Amygdala (tissue), 56 donors: ENCODE results near the gene NEK5.
"Not testable (repeated sequence)": the region's sequence is repeated elsewhere in the genome, so short reads cannot be mapped to it uniquely, and the experiment has no call there.

Experiments
- DNase-seq, 56 donors: peaks; one replicate each; lab custom pipeline; 2025; lab: John Stamatoyannopoulos, UW

The NEK5 gene

DNA sequence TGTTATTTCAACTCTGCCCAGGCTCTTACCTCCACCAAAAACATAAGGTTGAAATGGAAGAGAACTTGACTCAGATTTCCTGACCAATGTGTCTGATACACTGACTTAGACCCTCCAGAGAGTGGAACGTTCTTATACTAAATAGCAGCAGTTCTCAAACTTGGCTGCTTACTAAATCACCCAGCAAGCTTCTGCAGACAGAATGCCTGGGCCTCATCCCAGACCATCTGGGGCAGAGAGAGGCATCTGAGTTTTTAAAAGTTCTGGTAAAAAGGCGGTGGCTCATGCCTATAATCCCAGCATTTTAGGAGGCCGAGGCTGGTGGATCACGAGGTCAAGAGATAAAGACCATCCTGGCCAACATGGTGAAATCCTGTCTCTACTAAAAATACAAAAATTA is 46.3 kb downstream of the NEK5 start:
- DNase-seq = no peak

DNA sequence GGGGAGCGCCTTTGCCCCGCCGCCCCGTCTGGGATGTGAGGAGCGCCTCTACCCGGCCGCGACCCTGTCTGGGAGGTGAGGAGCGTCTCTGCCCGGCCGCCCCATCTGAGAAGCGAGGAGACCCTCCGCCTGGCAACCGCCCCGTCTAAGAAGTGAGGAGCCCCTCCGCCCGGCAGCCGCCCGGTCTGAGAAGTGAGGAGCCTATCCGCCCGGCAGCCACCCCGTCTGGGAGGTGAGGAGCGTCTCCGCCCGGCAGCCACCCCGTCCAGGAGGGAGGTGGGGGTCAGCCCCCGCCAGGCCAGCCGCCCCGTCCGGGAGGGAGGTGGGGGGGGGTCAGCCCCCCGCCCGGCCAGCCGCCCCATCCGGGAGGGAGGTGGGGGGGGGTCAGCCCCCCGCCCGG is 49.0 kb downstream of the NEK5 start:
- DNase-seq = not testable (repeated sequence)

DNA sequence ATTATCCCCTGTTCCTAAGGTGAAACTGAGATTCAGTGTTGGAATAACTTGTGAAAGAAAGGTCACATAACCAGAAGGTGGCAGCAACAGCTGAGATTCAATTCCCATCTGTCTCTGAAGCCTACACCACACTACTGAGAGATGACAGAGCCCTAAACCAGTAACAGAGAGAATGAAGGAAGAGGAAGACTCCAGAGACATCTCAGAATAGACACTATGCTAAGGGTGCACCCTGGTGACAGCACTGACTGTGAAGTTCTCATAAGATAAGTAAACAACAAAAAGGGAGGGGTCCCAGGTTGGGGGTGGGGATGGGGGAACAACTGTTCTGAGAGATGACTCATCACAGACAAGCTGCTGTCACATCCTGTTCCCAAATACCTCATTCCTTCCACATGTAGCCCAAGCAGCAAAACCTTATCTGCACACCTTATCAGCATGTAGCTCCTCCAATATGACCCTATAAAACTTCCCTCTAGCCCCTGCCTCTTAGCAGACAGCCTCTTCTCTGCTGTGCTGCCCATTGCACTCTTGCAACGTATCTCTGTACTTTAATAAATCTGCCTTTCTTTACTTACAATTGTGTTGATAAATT is 57.8 kb downstream of the NEK5 start:
- no peak for DNase-seq

DNA sequence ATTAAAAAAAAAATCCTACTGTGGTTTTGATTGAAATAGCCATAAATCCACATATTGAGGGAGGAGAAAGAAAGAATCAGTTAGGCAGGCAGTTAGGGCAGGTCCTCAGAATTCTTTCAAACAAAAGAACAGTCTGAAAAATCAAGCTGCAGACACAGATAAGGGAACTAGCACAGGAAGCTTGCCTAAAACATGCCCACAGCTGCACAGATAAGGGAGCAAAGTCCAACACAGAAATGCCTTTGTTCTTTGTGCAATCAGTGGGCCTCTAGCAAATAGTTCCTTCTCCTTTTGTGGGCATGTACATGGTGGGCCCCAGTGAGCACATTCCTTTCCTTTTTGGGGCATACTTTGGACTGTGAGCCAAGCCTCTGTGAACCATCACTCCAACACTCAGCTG is 61.6 kb downstream of the NEK5 start:
- DNase-seq = no peak

DNA sequence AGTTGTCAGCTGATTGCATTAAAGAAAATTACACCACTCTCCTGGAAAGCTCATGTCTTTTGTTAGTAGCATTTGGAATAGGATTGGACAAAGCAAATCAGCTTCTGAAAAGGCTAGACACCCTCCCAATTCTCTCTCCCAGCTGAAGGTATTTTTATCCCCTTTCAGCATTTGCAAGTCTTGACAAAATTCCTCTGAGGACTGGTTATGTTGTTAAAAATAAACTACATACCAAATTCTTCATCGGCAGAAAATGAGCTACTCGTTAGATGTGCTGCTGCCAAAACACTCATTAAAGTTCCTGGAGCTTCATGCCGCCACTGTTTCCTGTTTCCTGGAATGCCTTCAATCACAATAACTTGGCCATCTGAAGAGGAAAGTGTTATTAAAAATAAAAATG is 67.3 kb downstream of the NEK5 start:
- no peak for DNase-seq

DNA sequence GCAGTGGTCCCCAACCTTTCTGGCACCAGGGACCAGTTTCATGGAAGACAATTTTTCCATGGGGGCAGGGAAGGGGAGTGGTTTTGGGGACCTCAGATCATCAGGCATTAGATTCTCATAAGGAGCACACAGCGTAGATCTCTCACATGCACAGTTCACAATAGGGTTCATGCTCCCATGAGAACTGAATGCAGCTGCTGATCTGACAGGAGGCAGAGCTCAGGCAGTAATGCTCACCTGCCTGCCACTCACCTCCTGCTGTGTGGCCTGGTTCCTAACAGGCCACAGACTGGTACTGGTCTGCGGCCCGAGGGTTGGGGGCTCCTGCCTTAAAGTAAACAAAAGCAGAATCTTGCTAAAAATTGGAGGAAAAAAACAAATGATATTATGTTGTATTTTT is 67.8 kb downstream of the NEK5 start:
- DNase-seq = not testable (repeated sequence)

DNA sequence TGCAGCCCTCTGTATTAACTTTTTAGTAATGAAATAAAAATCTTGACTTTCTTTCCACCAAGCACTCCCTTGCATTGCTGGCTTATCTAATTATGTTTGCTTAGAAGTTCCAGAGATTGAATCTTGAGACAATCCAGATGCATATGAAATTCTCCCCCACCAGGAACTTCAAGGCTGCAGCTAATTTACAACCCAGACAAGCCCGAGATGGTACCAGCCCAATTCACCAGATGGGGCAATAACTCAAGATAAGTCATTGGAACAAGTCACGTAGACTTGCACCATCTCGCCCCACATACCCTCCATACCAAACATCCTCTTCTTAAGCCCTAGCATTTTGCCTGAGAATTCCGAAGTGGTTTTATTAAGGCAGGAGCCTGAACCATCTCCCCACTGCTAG is 75.4 kb downstream of the NEK5 start:
- no peak for DNase-seq

DNA sequence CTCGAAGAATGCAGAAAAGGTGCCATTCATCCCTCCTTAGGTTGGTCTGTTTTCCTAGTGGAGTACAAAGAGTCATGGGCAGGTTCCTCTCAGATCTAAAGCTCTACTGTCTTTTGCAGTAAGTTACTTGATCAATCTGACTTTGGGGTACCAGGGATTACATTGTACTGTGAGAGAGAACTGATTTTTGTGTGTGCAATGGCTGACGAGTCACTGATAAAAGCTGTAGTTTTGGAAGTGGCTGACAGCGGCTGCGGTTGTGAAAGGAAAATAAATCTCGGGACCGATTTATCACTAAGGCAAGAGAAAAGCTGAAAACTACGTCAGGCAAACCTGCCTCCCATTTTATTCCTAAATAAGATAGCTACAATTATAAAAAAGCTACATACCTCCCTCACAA is 77.5 kb downstream of the NEK5 start:
- no peak for DNase-seq

DNA sequence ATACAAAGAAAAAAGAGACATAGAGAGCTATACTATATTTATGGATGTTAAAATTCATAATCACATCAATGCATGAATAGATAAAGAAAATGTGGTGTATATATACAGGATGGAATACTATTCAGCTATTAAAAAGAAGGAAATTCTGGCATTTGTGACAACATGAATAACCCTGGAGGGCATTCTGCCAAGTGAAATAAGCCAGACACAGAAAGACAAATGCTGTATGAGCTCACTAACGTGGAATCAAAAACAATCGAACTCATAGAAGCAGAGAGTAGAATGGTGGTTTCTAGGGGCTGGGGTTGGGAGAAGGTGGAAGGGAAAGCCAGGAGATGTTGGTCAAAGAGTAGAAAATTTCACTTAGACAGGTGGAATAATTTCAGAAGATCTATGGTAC is 80.4 kb downstream of the NEK5 start:
- DNase-seq = no peak

DNA sequence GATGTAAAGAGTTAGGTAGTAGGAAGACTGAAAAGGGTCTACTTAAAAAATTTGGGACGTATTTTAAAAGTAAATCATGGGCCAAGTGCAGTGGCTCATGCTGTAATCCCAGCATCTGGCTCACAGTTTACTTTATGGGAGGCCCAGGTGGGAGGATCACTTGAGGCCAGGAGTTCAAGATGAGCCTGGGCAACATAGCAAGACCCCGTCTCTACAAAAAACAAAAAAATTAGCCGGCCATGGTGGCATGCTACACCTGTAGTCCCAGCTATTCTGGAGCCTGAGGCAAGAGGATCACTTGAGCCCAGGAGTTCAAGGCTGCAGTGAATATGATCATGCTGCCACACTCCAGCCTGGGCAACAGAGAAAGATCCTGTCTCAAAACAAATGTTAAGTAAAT is 81.4 kb downstream of the NEK5 start:
- DNase-seq = no peak

DNA sequence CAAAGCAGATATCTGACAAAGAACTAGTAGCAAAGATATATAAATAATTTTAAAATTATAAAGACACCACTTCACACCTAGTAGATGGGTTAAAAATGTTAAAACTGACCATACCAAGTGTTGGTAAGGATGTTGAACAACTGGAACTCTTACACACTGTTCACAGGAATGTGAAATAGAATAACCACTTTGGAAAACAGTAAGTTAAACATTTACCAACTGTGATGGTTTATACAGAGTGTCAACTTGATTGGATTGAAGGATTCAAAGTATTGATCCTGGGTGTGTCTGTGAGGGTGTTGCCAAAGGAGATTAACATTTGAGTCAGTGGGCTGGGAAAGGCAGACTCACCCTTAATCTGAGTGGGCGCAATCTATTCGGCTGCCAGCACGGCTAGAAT is 85.2 kb downstream of the NEK5 start:
- no peak for DNase-seq

DNA sequence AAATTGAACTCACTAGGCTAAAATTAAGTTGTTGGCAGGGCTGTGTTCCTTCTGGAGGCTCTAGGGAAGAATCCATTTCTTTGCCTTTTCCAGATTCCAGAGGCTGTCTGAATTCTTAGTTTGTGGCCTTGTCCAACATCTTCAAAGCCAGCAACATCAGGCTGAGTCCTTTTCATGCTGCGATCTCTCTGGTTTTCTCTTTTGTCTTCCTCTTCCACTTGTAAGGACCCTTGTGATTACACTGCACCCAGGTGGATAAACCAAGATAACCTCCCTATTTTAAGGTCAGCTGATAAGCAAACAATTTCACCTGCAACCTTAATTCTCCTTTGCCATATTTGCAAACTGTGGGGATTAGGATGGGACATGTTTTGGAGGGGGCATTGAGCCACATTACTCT is 92.8 kb downstream of the NEK5 start:
- DNase-seq = no peak

DNA sequence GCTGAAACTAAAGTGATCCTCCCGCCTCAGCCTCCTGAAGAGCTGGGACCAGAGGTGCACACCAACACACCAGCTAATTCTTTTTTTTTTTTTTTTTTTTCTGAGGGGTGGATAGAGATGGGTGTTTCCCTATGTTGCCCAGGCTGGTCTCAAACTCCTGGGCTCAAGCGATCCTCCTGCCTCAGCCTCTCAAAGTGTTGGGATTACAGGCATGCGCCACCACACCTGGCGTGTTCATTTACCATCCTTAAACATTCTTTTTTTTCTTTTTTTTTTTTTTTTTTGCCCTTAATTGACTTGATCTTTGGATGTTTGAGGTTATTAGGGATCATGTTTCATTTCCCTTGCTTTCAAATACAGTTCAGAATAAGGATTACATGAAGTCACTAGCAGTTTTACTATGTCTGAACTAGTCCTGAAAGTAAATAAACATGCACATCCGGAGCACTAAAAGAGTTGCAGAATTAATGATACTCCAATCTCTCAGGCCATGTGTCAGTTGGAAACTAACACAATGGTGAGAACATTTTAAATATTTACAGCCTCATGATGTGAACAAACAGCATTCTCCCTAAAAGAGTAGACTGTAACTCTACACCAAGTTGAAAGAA is 94.2 kb downstream of the NEK5 start:
- no peak for DNase-seq

DNA sequence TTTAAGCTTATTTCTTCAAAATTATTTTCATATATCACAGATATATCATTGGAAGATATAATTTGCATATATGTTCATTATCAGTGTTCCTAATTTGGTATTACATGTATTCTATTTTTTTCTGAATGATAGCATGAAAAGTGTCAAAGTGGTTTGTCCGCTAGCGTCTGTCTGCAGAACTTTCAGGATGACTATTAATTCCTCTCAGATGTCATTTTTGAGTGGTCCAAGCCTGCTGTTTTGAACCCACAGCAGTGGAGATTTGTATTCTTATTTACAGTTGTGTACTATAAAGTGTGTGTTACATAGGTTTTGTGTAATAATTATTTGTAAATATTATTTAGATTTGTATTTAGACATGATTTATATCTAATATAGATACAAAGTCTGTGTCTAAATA is 95.8 kb downstream of the NEK5 start:
- no peak for DNase-seq

DNA sequence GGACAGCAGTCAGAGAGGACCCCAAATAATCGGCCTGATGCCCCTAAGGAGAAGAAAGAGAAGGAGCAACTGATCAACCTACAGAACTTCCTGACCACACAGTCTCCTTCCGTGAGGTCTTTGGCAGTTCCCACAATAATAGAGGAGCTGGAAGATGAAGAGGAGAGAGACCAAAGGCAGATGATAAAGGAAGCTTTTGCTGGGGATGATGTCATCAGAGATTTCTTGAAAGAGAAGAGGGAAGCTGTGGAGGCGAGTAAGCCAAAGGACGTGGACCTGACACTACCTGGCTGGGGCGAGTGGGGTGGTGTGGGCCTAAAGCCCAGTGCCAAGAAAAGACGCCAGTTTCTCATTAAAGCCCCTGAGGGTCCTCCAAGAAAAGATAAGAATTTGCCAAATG is 98.5 kb downstream of the NEK5 start:
- DNase-seq = not testable (repeated sequence)

DNA sequence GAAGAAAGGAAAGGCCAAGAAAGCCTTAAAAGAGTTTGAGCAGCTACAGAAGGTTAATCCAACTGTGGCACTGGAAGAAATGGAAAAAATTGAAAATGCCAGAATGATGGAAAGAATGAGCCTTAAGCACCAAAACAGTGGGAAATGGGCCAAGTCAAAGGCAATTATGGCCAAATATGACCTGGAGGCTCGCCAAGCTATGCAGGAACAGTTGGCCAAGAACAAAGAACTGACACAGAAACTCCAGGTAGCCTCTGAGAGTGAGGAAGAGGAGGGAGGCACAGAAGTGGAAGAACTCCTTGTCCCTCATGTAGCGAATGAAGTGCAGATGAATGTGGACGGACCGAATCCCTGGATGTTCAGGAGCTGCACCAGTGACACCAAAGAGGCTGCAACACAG is 99.3 kb downstream of the NEK5 start:
- DNase-seq = no peak

DNA sequence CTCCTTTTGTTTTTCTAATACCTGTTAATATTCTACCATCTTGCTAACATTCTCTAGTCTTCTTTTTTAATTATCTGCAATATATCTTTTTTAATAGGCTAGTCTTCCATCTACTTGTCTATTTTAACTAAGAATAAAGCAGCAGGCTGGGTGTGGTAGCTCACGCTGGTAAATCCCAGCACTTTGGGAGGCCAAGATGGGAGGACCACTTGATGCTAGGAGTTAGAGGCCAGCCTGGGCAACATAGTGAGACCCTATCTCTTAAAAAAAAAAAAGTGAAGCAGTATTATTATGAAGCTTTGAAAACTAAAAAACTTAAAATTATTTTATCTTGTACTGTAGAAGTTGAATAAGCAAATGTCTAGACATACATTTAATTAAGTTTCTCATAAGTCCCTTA is 101.0 kb downstream of the NEK5 start:
- no peak for DNase-seq

DNA sequence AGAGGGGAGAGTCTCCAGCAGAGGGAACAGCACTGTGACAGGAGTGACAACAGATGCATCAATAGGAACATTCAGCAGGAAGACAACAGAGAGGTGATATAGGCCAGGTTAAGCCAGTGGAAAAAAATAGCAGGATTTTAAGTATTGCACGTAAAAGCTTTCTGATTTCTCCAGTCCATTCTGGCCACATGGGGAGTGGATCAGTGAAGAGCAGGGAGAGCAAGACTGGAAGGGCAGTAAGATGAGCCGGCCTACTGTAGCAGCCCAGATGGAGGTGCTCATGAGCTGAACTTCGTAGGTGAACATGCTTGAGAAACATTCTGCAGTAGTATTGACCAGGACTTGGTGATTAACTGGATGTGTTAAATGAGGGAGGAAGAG is 102.6 kb downstream of the NEK5 start:
- DNase-seq = no peak

DNA sequence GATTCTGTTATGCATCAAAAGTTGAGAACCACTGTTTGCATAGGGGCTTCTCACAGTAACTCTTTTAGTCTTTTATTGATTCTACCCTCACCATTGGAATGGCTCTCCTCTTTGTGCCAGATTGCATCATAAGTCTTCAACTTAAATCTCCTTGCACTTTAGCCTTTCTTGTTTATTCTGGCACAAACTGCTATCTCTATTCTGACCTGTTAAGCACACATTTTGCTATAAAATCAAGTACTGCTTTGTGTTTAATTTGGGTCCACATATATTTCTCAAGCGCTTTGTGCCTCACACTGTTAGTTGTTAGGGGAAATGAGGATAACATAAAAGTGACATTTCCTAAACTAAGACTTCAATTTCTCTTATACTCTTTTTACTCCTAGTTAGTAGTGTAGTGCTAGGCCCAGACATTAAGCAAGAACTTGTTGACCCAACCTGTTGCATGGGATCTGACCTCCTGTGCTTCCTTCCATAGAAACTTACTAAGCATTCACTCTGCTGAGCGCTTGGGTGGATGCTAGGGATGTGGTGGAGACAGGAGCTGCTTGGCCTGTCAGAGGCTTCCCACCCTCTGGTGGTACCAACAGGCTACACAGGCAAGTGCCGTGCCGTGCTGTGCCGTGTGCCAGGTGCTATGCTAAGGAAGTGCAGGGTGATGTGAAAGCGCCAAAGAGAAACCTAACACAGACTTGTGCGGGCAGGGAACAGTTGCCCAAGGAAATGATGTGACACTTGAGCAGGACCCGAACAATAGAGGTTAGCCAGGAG is 103.2 kb downstream of the NEK5 start:
- no peak for DNase-seq

DNA sequence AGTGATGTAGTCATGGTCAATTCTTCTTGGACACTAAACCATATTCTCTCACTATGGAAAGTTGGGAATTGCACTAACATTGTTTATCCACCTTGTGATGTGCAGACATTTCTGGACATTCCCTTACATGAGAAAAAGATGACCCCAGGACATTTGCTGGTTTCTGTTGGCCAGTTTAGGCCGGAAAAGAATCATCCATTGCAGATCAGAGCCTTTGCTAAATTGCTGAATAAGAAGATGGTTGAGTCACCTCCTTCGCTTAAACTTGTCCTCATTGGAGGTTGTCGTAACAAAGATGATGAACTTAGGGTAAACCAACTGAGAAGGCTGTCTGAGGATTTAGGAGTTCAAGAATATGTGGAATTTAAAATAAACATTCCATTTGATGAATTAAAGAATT is 104.4 kb downstream of the NEK5 start, which contains the start of gene UTP14C:
UTP14C (plus strand) TSS at position 211 of the 400 bp plus-strand sequence. CDS start 4,114 bp downstream, outside the sequence.
- DNase-seq = no peak

DNA sequence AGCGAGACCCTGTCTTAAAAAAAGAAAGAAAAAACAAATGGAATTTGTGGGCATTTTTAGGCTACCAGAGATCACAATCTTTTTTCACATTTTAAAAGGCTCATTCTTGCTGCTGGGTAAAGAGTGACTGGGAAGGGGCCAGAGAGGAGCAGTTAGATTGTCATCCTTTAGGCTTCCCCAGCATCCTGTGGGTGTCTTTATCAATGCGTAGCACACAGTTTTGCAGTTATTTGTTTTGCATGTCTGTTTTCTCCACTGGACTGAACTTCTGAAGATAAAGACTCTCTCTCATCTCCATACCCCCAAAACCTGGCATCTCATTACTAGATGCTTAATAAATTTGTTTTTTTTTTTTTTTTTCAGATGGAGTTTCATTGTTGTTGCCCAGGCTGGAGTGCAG is 106.5 kb downstream of the NEK5 start:
- no peak for DNase-seq

DNA sequence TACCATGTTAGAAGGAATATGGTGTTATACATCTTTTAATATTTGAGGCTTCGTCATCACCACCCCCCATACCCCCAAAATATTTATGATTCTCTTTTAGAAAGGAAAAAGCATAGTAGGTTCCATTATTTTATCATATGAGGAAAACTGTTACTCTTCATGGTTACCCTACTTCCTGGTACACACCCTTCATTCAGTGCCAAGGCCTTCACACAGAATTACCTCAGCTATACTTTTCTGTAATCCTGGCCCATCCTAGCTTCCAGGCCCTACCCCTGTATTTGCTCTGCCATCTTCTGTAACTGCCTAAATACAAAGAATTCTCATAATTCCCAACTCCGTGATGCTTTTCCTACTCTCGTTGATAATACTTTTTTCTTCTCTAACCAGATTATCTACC is 108.7 kb downstream of the NEK5 start:
- DNase-seq = no peak
